NCI-H2029 treated with DMSO at 0.1 percent for 48 hours (cell line): ENCODE results near the gene SLC46A2.

ENCODE experiments used
- DNase-seq: peaks from one replicate; lab custom pipeline; 2025; lab: John Stamatoyannopoulos, UW

The SLC46A2 gene

GRCh38 chr9:112858625-112859147 is 32.0 kb downstream of the SLC46A2 start:
- DNase-seq: no peak

GRCh38 chr9:112858005-112858404 is 32.7 kb downstream of the SLC46A2 start:
- no peak for DNase-seq

GRCh38 chr9:112856843-112857242 is 33.8 kb downstream of the SLC46A2 start:
- no peak for DNase-seq

GRCh38 chr9:112856200-112856599 is 34.5 kb downstream of the SLC46A2 start:
- no peak for DNase-seq

- DNase-seq: no peak
Observed at GRCh38 chr9:112854657-112855056, 36.0 kb downstream of the SLC46A2 start.

- DNase-seq: no peak
Observed at GRCh38 chr9:112853882-112854585, 36.6 kb downstream of the SLC46A2 start.

- peak; percentile 47 for DNase-seq
Observed at GRCh38 chr9:112852741-112853504, 37.8 kb downstream of the SLC46A2 start.

GRCh38 chr9:112850840-112851239 is 39.8 kb downstream of the SLC46A2 start:
- DNase-seq: no peak

GRCh38 chr9:112849363-112849922 is 41.2 kb downstream of the SLC46A2 start:
- no peak for DNase-seq

GRCh38 chr9:112848316-112849151 is 42.1 kb downstream of the SLC46A2 start:
- no peak for DNase-seq

- DNase-seq: no peak
Observed at GRCh38 chr9:112846528-112847488, 43.9 kb downstream of the SLC46A2 start.

- DNase-seq: peak; percentile 92
Observed at GRCh38 chr9:112844771-112845542, 45.7 kb downstream of the SLC46A2 start.

- no peak for DNase-seq
Observed at GRCh38 chr9:112842555-112842954, 48.1 kb downstream of the SLC46A2 start.

GRCh38 chr9:112841261-112841660 is 49.4 kb downstream of the SLC46A2 start:
- no peak for DNase-seq

- no peak for DNase-seq
Observed at GRCh38 chr9:112839331-112839730, 51.3 kb downstream of the SLC46A2 start.

GRCh38 chr9:112838342-112838741 is 52.3 kb downstream of the SLC46A2 start:
- DNase-seq: no peak

- no peak for DNase-seq
Observed at GRCh38 chr9:112836394-112836793, 54.3 kb downstream of the SLC46A2 start.

GRCh38 chr9:112833081-112833480 is 57.6 kb downstream of the SLC46A2 start:
- DNase-seq: no peak

GRCh38 chr9:112831969-112832368 is 58.7 kb downstream of the SLC46A2 start:
- DNase-seq: peak; percentile 82

- peak; percentile 93 for DNase-seq
Observed at GRCh38 chr9:112831281-112831851, 59.3 kb downstream of the SLC46A2 start.
